HT1080 (cell line): ENCODE data around the gene ATG9B. TPM values are rescaled to one million over a fixed set of nuclear protein-coding genes. Genes with fewer than 3 reads are reported as not detected.

Source experiments
- DNase-seq: peaks from one replicate; pipeline ENCODE4 v3.0.0-alpha.2; 2015; ENCODE audit warnings: low read depth
- polyA plus RNA-seq, 2 experiments: library from polyadenylated mRNA; depleted of rRNA; stranded (reverse); fragments of >200 nt; gene quantifications; 2 replicates each; pipeline ENCODE4 v1.2.3, GENCODE V29; 2015
- total RNA-seq: library from RNA; depleted of rRNA; stranded (reverse); fragments of >200 nt; shearing (Covaris generic); gene quantifications from 2 replicates; pipeline ENCODE4 v1.2.3, GENCODE V29; 2014; rRNA removed

Gene ATG9B, protein sequence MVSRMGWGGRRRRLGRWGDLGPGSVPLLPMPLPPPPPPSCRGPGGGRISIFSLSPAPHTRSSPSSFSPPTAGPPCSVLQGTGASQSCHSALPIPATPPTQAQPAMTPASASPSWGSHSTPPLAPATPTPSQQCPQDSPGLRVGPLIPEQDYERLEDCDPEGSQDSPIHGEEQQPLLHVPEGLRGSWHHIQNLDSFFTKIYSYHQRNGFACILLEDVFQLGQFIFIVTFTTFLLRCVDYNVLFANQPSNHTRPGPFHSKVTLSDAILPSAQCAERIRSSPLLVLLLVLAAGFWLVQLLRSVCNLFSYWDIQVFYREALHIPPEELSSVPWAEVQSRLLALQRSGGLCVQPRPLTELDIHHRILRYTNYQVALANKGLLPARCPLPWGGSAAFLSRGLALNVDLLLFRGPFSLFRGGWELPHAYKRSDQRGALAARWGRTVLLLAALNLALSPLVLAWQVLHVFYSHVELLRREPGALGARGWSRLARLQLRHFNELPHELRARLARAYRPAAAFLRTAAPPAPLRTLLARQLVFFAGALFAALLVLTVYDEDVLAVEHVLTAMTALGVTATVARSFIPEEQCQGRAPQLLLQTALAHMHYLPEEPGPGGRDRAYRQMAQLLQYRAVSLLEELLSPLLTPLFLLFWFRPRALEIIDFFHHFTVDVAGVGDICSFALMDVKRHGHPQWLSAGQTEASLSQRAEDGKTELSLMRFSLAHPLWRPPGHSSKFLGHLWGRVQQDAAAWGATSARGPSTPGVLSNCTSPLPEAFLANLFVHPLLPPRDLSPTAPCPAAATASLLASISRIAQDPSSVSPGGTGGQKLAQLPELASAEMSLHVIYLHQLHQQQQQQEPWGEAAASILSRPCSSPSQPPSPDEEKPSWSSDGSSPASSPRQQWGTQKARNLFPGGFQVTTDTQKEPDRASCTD
- total RNA-seq, result not detected in 2 replicates
- not detected in 2 replicates for polyA plus RNA-seq (2015; cell fraction: cytosol; rRNA removed)
- polyA plus RNA-seq (2015; cell fraction: nucleus; rRNA removed), result 0.51 and 0.62 TPM in 2 replicates

DNA sequence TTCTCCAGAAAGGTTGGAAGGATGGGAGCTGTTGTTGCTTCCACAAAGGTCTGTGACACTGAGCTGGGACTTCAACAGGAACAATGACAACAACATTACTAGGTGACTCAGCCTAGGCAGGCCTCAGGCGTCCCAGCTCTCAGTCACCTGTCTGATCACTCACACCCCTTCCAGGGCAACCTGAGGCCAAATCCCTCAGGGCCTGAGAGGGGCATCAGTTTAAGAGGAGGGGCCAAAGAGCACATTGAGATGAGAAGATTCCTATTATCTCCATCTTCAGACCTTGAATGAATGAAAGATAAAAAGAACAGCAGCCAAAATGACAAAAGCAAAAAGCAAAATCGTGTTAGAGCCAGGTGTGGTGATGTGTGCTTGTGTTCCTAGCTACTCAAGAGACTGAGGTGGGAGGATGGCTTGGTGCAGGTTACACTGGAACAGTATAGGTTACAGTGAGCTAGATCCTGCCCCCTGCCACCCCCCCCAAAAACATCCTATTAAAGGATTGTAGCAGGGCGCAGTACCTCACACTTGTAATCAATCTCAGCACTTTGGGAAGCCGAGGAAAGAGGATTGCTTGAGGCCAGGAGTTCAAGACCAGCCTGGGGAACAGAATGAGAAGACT lies at the start of gene ATG9B:
Gene ATG9B (minus strand): TSS at position 60 of the 622 bp plus-strand sequence. CDS start 71 bp downstream, outside the sequence.
- no peak for DNase-seq

DNA sequence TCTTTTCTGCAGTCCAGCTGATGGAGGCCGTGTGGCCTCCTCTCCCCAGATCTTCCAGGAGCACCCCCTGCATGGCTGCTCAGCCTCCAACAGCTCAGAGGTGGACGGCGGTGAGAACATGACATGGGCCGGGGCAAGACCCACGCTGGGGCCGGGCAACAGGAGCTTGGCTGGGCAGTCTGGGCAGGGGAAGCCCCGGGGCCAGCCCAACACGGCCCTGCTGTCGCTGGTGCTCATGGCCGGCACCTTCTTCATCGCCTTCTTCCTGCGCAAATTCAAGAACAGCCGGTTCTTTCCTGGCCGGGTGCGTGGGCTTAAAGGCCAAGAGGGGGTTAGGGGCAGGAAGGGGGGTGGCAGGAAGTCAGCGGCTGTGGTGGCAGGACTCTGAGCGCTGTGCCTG lies 49.7 kb upstream of the ATG9B start:
- DNase-seq, result no peak

DNA sequence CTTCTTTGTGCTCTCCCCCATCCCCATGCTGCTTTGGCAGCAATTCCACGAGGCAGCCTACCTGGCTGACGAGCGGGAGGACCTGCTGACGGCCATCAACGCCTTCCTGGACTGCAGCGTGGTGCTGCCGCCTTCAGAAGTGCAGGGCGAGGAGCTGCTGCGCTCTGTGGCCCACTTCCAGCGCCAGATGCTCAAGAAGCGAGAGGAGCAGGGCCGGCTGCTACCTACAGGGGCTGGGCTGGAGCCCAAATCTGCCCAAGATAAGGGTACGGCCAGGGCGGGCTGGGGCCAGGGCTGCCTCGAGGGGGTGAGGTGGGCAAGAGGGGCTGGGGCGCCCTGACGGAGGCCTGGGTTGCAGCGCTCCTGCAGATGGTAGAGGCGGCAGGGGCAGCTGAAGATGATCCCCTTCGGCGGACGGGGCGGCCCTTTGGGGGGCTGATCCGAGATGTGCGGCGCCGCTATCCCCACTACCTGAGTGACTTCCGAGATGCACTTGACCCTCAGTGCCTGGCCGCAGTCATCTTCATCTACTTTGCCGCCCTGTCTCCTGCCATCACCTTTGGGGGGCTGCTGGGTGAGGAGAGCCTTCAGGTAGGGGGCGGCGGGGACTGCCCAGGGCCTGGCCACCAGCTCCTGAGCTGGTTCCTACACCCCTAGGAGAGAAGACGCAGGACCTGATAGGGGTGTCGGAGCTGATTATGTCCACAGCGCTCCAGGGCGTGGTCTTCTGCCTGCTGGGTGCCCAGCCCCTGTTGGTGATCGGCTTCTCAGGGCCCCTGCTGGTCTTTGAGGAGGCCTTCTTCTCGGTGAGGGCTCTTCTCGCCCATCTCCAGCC lies 47.0 kb upstream of the ATG9B start:
- no peak for DNase-seq

DNA sequence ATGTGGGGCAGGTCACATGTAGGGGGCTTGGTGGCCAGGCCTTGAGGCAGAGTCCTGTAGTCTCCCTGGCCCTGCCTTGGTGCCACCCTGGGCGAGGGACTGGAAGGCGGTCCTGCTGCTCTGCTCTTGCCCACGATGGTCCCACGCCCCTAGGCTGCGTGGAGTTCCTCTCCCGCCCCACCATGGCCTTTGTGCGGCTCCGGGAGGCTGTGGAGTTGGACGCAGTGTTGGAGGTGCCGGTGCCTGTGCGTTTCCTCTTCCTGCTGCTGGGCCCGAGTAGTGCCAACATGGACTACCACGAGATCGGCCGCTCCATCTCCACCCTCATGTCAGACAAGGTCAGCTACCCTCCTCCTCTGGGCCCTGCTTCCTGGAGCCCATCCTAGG lies 46.3 kb upstream of the ATG9B start:
- no peak for DNase-seq

DNA sequence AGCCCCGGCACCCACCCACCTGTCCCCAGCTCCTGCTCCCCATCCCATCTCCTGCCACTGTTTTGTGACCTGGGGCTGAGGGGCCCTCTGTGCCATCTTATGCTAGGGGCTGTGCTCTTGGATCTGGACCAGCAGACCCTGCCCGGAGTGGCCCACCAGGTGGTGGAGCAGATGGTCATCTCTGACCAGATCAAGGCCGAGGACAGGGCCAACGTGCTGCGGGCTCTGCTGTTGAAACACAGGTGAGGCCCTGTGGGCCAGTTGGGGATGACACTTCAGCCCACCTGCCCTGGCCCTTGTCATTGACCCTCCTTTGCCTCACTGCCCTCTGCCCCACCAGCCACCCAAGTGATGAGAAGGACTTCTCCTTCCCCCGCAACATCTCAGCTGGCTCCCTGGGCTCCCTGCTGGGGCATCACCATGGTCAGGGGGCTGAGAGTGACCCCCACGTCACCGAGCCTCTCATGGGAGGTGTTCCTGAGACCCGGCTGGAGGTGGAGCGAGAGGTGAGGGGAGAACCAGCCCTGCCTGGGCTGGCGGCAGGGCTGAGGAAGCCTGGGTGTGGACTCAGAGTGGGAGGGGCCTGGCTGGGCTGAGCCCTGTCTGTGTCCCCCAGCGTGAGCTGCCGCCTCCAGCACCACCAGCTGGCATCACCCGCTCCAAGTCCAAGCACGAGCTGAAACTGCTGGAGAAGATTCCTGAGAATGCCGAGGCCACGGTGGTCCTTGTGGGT lies 45.7 kb upstream of the ATG9B start:
- no peak for DNase-seq

DNA sequence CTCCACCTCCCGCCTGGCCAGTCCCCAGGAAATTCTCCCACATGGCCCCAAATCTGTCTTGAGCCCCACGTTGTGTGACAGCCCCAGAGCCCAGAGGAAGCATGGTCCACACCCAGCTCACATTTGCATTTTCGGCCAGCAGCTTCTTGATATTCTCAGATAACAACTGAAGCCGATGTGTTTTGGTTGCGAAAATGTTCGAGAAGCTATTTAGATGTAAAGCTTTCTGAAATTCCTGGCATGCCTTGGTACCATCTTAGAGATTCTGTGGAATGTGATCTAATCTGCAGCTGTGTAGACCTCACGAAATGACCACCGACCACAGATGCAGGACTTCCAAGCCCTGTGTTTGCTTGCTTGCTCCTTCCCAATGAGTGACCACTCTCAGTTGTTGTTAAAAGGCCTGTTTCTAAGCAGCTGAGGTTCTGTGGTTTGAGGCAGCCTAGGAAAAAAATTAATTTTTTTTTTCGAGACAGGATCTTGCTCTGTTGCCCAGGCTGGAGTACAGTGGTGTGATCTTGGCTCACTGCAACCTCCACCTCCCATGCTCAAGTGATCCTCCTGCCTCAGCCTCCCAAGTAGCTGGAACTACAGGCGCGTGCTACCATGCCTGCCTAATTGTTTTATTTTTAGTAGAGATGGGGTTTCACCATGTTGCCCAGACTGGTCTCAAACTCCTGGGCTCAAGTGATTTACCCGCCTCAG lies 43.9 kb upstream of the ATG9B start:
- no peak for DNase-seq

DNA sequence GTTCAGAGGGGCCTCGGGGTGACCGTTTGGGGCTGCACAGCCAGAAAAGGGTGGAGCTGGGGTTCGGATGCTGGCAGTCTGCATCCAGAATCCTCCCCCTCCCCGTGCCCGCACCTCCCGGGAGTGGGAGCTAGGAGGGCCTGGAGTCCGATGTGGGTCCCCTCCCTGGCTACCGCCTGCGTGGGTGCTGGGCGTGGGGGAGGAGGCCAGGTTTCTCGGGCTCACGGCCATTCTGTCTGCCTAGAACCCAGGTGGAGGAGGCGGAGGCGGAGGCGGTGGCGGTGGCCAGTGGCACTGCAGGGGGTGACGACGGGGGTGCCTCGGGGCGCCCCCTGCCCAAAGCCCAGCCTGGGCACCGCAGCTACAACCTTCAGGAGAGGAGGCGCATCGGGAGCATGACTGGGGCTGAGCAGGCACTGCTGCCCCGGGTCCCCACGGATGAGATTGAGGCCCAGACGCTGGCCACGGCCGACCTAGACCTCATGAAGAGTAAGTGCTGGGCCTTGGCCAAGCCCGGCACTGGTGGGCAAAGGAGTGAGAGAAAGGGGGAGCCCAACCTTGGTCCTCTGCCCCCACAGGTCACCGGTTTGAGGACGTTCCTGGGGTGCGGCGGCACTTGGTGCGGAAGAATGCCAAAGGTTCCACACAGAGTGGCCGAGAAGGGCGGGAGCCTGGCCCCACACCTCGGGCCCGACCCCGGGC lies 42.1 kb upstream of the ATG9B start:
- no peak for DNase-seq

DNA sequence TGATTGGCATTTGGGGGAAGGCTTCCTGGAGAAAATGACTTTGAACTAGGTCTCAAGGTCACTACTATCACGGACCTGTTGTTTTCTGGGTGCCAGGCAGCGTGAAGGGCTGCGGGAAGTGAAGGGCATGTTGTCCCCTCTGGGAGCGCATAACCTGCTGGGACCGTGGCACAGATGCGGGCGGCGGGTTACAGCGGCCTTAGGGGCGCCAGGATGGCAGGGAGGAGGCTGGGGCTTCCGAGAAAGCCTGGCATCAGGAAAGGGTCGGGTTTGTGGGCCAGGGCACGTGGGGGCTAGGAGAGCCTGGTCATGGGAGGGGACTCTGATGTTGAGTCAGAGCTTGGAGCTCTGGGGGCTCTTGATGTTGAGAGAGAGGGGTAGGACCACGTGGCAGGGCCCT lies 41.2 kb upstream of the ATG9B start:
- no peak for DNase-seq

DNA sequence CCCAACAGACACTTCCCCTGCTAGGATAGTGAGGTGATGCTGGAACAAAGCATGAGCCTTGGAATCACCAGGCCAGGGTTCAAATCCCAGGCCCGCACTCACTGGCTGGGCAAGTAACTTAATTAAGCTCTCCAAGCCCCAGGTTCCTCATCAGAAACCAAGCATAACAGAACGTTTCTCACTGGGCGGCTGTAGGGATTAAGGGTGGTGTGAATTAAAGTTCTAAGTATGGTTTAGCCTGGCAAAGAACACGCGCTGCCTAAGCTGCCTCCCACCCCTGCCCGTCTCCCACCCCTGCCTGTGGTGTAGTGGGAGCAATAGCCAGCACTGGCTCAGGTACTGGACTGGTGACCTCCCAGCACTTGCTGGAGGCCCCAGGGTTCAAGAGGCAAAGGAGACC lies 40.7 kb upstream of the ATG9B start:
- DNase-seq, result no peak

DNA sequence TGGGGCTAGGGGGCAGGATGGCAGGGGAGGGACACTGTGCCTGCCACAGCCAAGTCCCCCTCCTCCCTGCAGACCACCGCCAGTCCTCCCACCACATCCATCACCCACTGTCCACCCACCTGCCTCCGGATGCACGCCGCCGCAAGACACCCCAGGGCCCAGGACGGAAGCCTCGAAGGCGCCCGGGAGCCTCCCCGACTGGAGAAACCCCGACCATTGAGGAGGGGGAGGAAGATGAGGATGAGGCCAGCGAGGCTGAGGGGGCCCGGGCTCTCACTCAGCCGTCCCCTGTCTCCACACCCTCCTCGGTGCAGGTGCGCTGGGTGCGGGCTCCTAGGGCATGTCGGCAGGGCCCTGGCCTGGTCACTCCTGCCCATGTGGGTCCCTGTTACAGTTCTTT lies 40.2 kb upstream of the ATG9B start:
- no peak for DNase-seq

DNA sequence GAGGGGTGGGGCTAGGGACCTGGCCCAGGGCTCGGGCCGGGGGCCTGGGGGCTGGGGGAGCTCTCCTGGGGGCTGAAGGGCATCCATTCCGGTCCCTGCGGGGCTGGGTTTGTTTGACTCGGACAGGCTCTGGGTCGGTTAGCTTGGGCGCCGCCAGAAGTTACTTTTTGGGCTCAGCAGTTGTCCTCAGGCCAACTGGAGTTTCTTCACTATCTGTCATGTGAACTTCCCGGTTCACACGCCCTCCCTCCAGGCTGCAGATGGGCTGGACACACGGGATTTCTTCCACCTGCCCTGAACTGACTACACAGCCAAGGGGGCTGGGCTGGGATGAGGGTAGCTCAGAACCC lies 38.9 kb upstream of the ATG9B start:
- DNase-seq, result no peak

DNA sequence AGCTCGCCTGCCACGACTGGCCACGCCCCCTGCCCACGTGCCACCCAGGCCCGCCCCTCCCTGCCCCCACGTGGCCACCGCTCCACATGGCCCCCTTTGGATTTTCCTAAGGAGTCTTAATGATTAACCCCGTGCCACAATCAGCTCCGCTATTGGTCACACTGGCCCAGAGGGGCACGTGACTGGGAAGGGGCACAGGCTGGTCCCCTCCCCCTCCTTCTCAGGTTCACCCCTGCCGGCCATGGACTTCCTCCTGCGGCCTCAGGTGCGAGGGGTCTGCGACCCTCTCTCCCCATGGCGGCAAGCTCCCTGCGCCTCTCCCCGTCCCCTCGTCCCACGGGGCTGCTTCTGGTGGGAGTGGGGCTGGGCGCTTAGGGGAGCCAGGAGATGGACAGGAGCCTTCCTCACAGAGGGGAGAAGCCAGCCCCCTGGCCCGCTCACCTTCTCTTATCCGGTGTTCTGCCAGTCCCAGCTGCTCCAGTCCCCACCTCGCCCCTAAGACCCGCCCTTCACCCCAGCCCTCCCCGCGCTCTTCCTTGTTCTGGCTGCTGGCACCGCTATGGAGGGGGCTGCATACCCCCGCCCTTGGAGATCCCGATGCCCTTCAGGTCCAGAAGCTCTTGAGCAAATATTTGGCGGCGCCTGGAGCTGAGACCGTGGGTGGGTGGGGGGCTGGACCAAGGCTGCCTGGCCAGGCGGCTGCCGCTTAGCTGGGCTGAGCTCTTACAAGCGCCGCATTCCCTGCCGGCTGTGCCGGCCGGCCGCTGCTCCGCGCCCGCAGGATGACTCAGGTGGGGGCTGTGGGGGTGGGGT lies 38.3 kb upstream of the ATG9B start:
- no peak for DNase-seq

DNA sequence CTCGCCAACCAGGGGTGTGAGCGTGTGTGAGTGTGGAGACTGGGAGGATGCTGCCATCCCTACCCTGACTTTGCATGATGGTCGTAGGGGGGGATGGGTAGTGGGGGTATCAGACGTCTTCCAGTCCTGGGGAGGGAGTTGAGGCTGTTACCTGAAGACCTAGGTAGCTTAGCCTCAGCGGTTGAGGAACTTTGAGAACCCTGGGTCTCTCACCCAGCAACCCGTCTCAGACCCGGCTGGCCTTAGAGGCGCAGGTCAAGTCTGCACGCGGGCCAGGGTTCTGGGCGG lies 37.8 kb upstream of the ATG9B start:
- no peak for DNase-seq

DNA sequence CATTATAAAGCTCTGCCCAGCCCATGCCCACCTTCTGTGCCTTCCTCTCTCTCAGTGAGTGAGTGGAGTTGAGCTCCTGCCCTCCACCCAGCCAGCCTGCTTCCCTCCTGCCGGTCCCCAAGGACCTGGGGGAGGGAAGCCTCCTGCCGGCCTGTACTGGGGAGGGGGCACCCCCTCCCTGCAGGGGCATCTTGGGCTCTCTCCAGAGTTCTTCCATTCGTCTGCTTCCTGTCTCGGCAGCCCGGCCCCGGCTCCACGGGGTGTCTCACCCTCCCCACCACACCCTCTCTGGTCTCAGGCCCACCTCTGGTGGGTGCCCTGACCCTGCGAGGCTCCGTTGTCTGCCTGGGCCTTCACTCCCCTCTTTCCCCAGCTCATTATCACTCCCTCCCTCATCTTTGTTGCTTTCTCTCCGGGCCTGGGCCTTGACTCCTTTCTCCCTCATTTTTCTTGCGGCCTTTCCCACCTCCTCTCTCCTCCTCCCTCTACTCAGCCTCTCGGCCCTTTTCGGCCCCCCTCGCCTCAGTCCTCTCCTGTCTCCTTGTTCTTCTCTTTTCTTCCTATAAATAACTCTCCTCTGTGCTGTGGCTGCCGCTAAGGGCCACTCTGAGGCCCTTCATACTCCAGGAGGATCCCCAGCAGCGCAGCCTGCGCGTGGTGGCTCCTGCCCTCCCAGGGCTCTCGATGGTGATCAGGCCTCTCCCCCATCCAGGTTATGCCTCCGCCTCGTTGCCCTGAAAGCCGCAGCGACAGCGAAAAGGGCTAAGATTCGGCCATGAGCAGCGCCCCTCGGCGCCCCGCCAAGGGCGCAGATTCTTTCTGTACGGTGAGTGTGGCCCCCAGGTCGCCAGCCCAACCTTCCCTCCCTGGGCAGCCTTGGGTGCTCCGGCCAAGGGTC lies 37.2 kb upstream of the ATG9B start:
- no peak for DNase-seq

DNA sequence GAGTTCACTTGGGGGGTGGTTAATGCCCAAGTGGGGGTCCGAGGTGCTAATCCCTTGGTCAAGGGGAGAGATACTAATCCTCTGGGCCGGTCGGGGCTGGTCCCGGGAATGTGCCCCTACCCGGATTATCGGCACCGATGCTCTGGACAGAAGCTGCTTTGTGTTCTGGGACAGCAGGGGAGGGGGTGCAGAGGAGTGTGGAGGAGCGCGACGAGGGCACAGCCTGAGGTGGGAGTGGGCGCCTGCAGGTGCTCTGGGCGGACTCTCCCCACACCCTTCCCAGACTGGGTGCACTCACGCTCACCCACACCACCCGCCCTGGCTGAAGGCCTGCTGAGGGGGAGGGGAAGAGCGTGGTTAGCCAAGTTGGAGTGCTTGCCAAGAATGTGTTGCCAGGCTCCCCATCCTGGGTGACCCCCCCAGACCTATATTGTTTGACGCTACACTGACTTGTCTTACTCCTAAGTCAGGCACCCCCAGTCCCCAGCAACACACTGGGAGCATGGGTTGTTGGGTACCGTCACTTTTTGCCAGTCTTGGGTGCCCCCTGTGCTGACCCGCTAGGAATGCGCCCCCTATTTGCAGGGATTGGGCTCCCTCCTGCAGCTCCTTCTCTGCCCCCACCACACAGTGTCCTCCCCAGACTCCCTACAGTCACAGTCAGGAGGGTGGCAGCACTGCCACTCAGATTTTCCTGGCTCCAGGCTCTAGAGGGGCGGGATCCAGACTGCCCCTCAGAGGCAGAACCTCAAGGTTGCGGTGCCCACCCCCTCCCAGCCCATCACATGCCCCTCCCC lies 36.3 kb upstream of the ATG9B start:
- DNase-seq, result peak; percentile 46

DNA sequence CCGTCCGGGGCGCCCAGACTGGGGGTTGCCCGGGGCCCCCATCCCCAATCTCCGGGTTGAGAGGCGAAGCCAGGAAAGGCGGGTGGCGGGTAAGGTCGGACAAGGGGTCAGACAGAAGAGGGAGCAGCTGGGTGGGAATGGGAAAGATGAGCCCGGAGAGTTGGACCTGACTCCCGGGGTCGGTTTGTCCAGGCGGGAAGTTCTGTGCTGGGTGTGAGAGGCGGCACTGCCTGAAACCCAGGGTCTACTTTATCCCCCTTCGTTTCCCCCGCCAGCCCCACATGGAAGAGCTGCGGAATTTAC lies 35.8 kb upstream of the ATG9B start:
- no peak for DNase-seq
